GM21423 (cell line): Measurements from ENCODE around the gene MFSD11.

ENCODE experiments used
- ATAC-seq: cut with Tn5 transposase; IDR thresholded peaks from one replicate; pipeline ENCODE4 v1.9.1; 2021; ENCODE audit warnings: mild to moderate bottlenecking, moderate library complexity; ENCODE audit not compliant: unreplicated experiment

Gene MFSD11

GRCh38 chr17:76826330-76827068 lies 88.6 kb downstream of the MFSD11 start:
- ATAC-seq, result no peak

GRCh38 chr17:76827736-76828135 lies 89.8 kb downstream of the MFSD11 start:
- no peak for ATAC-seq
